GM12874 (cell line): ENCODE results near the gene S100A4.

Experiments
- TF ChIP-seq, protein P1 (sequence below): IDR thresholded peaks from 2 replicates; pipeline ENCODE4 v1.5.1; 2011; ENCODE audit warnings: low read depth, mild to moderate bottlenecking, control low read depth, low read length, moderate library complexity; ENCODE audit not compliant: insufficient read depth

Gene S100A4

DNA sequence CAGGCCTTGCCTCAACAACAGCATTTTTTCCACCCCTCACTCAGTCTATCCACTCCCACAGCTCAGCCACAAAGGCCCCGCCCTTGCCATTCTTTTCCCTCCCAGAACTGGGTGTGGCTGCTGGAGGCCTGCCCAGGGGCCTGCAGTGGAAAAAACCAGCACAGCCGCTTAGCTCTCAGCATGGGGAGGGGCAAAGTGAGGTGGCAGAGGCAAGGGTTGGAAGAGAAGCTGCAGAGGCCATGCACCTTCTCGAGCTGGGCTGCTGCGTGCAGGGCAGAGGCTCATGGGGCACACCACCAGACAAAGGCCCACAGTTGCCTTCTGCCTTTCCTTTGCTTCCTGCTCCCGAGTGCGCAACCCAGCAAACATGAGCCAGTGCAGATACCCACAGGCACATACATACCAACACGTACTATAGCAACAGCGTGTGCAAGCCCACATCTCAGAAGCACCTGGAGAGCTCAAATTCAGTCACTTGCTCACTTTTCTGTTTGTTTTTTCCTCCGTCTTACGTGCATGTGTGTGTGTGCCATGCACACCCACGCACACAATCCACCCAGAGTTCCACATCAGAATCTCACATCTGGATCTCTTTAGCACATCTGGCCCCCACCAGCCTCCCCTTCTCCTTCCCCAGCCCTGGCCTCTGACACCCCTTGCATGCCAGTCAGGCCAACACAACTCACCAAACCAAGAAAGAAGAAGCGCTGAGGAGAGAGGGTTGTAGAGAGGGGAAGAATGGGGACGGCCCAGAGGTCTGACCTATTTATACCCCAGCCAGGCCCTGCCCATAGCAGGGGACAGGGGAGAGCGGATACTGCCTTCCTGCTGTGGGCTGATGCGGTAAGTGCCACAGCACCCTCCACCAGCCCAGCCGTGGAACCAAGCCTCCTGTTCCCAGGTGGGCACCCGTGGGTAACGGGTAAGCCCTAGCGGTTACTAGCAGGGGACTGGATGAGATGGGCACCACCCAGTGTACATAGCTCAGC, at the start of gene S100A4:
Gene S100A4 (minus strand): TSS at position 740 of the 989 bp plus-strand sequence. CDS start 1,012 bp downstream, outside the sequence.
- TF ChIP-seq, protein P1, sequence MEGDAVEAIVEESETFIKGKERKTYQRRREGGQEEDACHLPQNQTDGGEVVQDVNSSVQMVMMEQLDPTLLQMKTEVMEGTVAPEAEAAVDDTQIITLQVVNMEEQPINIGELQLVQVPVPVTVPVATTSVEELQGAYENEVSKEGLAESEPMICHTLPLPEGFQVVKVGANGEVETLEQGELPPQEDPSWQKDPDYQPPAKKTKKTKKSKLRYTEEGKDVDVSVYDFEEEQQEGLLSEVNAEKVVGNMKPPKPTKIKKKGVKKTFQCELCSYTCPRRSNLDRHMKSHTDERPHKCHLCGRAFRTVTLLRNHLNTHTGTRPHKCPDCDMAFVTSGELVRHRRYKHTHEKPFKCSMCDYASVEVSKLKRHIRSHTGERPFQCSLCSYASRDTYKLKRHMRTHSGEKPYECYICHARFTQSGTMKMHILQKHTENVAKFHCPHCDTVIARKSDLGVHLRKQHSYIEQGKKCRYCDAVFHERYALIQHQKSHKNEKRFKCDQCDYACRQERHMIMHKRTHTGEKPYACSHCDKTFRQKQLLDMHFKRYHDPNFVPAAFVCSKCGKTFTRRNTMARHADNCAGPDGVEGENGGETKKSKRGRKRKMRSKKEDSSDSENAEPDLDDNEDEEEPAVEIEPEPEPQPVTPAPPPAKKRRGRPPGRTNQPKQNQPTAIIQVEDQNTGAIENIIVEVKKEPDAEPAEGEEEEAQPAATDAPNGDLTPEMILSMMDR, result no peak

DNA sequence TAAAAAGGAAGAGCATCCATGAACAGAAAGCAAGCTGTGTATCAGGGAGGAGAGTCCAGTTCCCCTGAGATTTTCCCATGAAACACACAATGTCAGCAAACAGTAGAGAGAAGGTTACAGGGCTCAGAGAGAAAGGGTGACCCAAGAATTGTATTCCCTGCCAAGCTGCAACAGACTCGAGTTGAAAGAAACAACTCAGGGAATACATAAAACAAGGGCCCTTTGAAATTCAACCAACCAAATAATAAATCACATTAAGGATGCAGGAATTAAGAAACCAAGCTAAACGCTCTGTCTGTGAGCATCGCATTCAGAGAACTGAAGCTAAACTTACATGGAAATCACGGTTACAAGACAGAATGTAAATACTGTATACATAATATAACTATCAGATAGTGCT, 47.1 kb upstream of the S100A4 start:
- TF ChIP-seq, protein P1, result no peak

DNA sequence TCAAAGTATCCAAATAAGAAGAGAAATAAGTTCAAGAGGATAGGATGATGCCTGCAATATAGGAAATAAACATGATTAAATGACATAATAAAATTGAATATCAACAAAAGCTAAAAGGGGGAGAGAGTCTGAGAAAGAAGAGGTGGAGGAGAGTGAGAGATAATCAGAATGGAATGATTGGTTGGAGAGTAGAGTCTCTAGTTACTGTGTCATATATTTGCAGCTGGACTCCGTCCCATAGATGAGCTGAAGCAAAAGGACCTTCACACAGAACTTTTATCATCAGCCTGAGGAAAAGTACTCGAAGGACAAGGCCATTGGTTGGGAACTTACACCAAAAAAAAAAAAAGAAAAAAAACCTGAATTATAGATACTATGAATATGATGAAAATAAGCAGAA, 42.9 kb upstream of the S100A4 start:
- TF ChIP-seq, protein P1, result no peak

DNA sequence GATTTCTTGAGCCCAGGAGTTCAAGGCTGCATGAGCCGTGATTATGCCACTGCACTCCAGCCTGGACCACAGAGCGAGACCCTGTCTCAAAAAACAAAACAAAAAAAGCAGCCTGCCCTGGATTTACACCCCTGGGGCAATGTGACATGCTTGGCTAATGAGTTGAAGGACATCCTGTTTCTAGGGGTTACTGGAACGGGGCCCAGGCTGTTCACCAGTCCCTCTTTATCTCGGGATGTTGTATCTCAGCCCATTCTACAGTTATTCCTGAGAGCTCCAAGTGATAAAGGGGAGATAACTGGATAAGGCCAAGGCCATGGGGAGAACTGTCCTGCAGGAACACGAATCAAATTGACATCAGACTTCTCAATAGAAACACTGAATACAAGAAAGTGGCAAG, 41.7 kb upstream of the S100A4 start:
- TF ChIP-seq, protein P1, result no peak

DNA sequence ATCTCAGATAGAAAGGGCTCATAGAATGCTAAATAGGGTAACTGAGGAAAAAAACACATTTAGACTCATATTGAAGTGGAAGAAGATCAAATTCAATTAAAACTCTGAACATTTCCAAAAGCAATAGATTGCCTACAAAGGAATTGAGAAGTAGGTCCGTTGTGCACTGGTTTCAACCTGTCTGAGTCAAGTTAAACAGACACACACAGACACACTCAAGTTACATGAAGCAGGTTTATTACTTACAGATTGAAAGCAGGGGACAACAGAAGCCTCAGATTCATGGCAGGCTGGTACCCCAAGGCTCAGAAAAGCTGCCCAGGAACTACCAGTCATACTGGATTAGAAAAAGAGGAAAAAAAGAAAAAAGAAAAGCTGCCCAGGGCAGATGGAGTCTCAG, 40.7 kb upstream of the S100A4 start:
- TF ChIP-seq, protein P1, result no peak

DNA sequence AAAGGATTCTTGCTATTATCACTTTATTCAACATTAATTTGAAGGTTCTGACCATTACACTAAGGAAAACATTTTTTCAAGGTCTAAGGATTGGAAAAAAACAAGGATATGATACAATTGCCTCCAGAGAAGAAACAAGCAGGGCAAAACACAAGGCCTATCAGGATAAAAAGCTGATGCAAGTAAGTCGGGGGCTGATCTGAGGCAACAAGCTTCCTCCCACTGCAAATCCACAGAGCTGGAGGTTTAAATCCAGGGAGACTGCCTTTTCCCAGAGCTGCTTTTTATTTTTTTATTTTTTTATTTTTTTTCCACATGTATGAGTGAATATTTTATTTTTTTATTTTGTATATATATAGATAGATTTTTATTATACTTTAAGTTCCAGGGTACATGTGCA, 39.4 kb upstream of the S100A4 start:
- TF ChIP-seq, protein P1, result no peak

DNA sequence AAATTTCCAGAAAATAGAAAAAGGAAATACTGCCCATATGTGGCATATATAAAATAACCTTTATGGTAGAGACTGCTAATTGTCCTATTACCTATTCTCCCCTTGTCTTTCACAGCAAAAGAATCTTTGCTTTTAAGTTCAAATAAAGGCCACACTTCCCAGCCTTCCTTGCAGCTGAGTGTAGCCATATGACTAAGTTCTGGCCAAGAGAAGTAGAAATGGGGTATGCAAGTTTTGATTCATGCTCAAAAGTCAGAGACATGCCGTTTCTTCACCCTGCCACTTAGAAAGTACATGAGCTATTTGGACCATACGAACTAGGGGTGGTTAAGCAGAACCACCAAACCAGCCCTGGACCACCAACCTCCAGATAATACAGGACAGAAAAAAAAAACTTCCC, 38.4 kb upstream of the S100A4 start:
- TF ChIP-seq, protein P1, result no peak
